Ishikawa (cell line): ENCODE data around the gene CACNA1F.

Experiments
- EP300 ChIP-seq: IDR thresholded peaks from 2 replicates; pipeline ENCODE4 v1.6.1; 2012; ENCODE audit warnings: borderline replicate concordance
- MAX ChIP-seq: IDR thresholded peaks from 2 replicates; pipeline ENCODE4 v1.6.1; 2012
- NFIC ChIP-seq: IDR thresholded peaks from 2 replicates; pipeline ENCODE4 v1.6.1; 2012
- RAD21 ChIP-seq: IDR thresholded peaks from 2 replicates; pipeline ENCODE4 v1.6.1; 2012; ENCODE audit warnings: low read depth
- REST ChIP-seq: IDR thresholded peaks from 2 replicates; pipeline ENCODE4 v1.6.1; 2012; ENCODE audit warnings: low read depth, mild to moderate bottlenecking
- TCF12 ChIP-seq: IDR thresholded peaks from 2 replicates; pipeline ENCODE4 v1.6.1; 2012; ENCODE audit warnings: low read depth
- TEAD4 ChIP-seq: IDR thresholded peaks from 2 replicates; pipeline ENCODE4 v1.6.1; 2012
- USF1 ChIP-seq: IDR thresholded peaks from 2 replicates; pipeline ENCODE4 v1.6.1; 2012
- YY1 ChIP-seq: IDR thresholded peaks from 2 replicates; pipeline ENCODE4 v1.6.1; 2012; ENCODE audit warnings: low read depth

- no peak for TF ChIP-seq TEAD4
- no peak for TF ChIP-seq EP300
- TF ChIP-seq TCF12: no peak
- no peak for TF ChIP-seq MAX
- no peak for TF ChIP-seq NFIC
- no peak for TF ChIP-seq USF1
- no peak for TF ChIP-seq REST
- TF ChIP-seq RAD21: no peak
- no peak for TF ChIP-seq YY1
These were observed 21.5 kb upstream of the CACNA1F start for GRCh38 chrX:49254639-49255038.
